Effector memory CD8-positive, alpha-beta T cell (primary cell): ENCODE results near the gene RBM34.
A peak's percentile ranks its signal among the peaks of the same experiment; 100 is the strongest.

ENCODE experiments used
- ATAC-seq: fragments of 150-1000 bp; cut with Tn5 transposase; replicated peaks from 2 replicates; pipeline ENCODE4 v1.10.0; 2021; ENCODE audit warnings: mild to moderate bottlenecking, moderate library complexity
- DNase-seq, 3 experiments: peaks; one replicate each; pipeline ENCODE4 v3.0.0; 2021
- H3K27ac Mint-ChIP-seq, 2 donors: one replicate each; pipeline ENCODE4 v1.8.0; 2022; ENCODE audit warnings: mild to moderate bottlenecking in 2 of 2, mixed read lengths in 2 of 2, moderate library complexity in 2 of 2
- H3K27me3 Mint-ChIP-seq, 2 donors: one replicate each; pipeline ENCODE4 v1.8.0; 2022; ENCODE audit warnings: mixed read lengths in 2 of 2
- H3K36me3 Mint-ChIP-seq: one replicate; pipeline ENCODE4 v1.8.0; 2022; ENCODE audit warnings: mild to moderate bottlenecking, moderate library complexity, mixed read lengths; ENCODE audit not compliant: insufficient read depth
- H3K4me1 Mint-ChIP-seq, 2 donors: one replicate each; pipeline ENCODE4 v1.8.0; 2022; ENCODE audit warnings: low read depth in 2 of 2, mixed read lengths in 2 of 2
- H3K4me3 Mint-ChIP-seq, 2 donors: one replicate each; pipeline ENCODE4 v1.8.0; 2022; ENCODE audit warnings: mild to moderate bottlenecking in 2 of 2, mixed read lengths in 2 of 2, moderate library complexity in 2 of 2
- H3K9me3 Mint-ChIP-seq, 2 donors: one replicate each; pipeline ENCODE4 v1.8.0; 2022; ENCODE audit warnings: mixed read lengths in 2 of 2

The RBM34 gene

GRCh38 chr1:235145639-235146038 is 15.4 kb downstream of the RBM34 start:
- H3K36me3 Mint-ChIP-seq = peaks cover 91% of the 10 kb centered on the region
- no peak overlapping the region for H3K4me3 Mint-ChIP-seq
- no peaks in the 10 kb centered on the region for H3K27me3 Mint-ChIP-seq
- ATAC-seq (no peak), DNase-seq (no peak)
- peak overlapping the region in 1 of 2 donors; percentile 63 for H3K27ac Mint-ChIP-seq
- H3K4me1 Mint-ChIP-seq = peaks cover 8 to 17% of the 10 kb centered on the region in 2 donors
- H3K9me3 Mint-ChIP-seq = no peaks in the 10 kb centered on the region

GRCh38 chr1:235142991-235143390 is 18.1 kb downstream of the RBM34 start:
- ATAC-seq = no peak
- no peak overlapping the region for H3K4me3 Mint-ChIP-seq
- H3K9me3 Mint-ChIP-seq = no peaks in the 10 kb centered on the region
- DNase-seq = no peak
- peaks cover 85% of the 10 kb centered on the region for H3K36me3 Mint-ChIP-seq
- H3K27me3 Mint-ChIP-seq = no peaks in the 10 kb centered on the region
- no peak overlapping the region for H3K27ac Mint-ChIP-seq
- H3K4me1 Mint-ChIP-seq = peaks cover 9 to 20% of the 10 kb centered on the region in 2 donors

- no peak for DNase-seq
- Mint-ChIP-seq H3K4me3 (no peak overlapping the region), H3K27me3 (no peaks in the 10 kb centered on the region), H3K27ac (peak overlapping the region; percentile 47 to 67), H3K4me1 (peaks cover 9 to 24% of the 10 kb centered on the region in 2 donors), H3K36me3 (peaks cover 85% of the 10 kb centered on the region), H3K9me3 (no peaks in the 10 kb centered on the region)
- no peak for ATAC-seq
Observed at GRCh38 chr1:235139315-235139714, 21.7 kb downstream of the RBM34 start.

GRCh38 chr1:235138821-235139220 is 22.2 kb downstream of the RBM34 start:
- peaks cover 7 to 21% of the 10 kb centered on the region in 2 donors for H3K4me1 Mint-ChIP-seq
- H3K36me3 Mint-ChIP-seq = peaks cover 85% of the 10 kb centered on the region
- ATAC-seq (no peak), DNase-seq (no peak)
- H3K9me3 Mint-ChIP-seq = no peaks in the 10 kb centered on the region
- peak overlapping the region; percentile 47 to 67 for H3K27ac Mint-ChIP-seq
- H3K4me3 Mint-ChIP-seq = no peak overlapping the region
- no peaks in the 10 kb centered on the region for H3K27me3 Mint-ChIP-seq

- H3K4me3 Mint-ChIP-seq = no peak overlapping the region
- no peaks in the 10 kb centered on the region for H3K9me3 Mint-ChIP-seq
- peaks cover 78% of the 10 kb centered on the region for H3K36me3 Mint-ChIP-seq
- no peaks in the 10 kb centered on the region for H3K27me3 Mint-ChIP-seq
- peaks cover 7 to 15% of the 10 kb centered on the region in 2 donors for H3K4me1 Mint-ChIP-seq
- H3K27ac Mint-ChIP-seq = peak overlapping the region in 1 of 2 donors; percentile 88
- DNase-seq (no peak), ATAC-seq (no peak)
Observed at GRCh38 chr1:235136111-235136510, 24.9 kb downstream of the RBM34 start.

GRCh38 chr1:235134171-235134570 is 26.9 kb downstream of the RBM34 start:
- Mint-ChIP-seq H3K9me3 (no peaks in the 10 kb centered on the region), H3K27me3 (no peaks in the 10 kb centered on the region), H3K27ac (no peak overlapping the region), H3K36me3 (peaks cover 77% of the 10 kb centered on the region), H3K4me3 (no peak overlapping the region), H3K4me1 (peaks cover 4 to 12% of the 10 kb centered on the region in 2 donors)
- DNase-seq (no peak), ATAC-seq (no peak)

GRCh38 chr1:235133086-235133485 is 28.0 kb downstream of the RBM34 start:
- no peak overlapping the region for H3K4me3 Mint-ChIP-seq
- no peaks in the 10 kb centered on the region for H3K27me3 Mint-ChIP-seq
- ATAC-seq (no peak), DNase-seq (no peak)
- peaks cover 4 to 8% of the 10 kb centered on the region in 2 donors for H3K4me1 Mint-ChIP-seq
- H3K9me3 Mint-ChIP-seq = no peaks in the 10 kb centered on the region
- peaks cover 77% of the 10 kb centered on the region for H3K36me3 Mint-ChIP-seq
- H3K27ac Mint-ChIP-seq = peak overlapping the region in 1 of 2 donors; percentile 49

GRCh38 chr1:235131961-235132360 is 29.1 kb downstream of the RBM34 start:
- no peaks in the 10 kb centered on the region for H3K27me3 Mint-ChIP-seq
- ATAC-seq = no peak
- H3K27ac Mint-ChIP-seq = peak overlapping the region; percentile 41 to 53
- H3K36me3 Mint-ChIP-seq = peaks cover 75% of the 10 kb centered on the region
- no peak overlapping the region for H3K4me3 Mint-ChIP-seq
- H3K9me3 Mint-ChIP-seq = no peaks in the 10 kb centered on the region
- peaks cover 15 to 18% of the 10 kb centered on the region in 2 donors for H3K4me1 Mint-ChIP-seq
- DNase-seq = no peak

GRCh38 chr1:235130766-235131270 is 30.2 kb downstream of the RBM34 start:
- Mint-ChIP-seq H3K27ac (peak overlapping the region in 1 of 2 donors; percentile 53), H3K4me3 (no peak overlapping the region), H3K4me1 (peaks cover 23 to 27% of the 10 kb centered on the region in 2 donors), H3K27me3 (no peaks in the 10 kb centered on the region), H3K9me3 (no peaks in the 10 kb centered on the region), H3K36me3 (peaks cover 72% of the 10 kb centered on the region)
- no peak for DNase-seq
- no peak for ATAC-seq

GRCh38 chr1:235129774-235130570 is 31.1 kb downstream of the RBM34 start:
- DNase-seq (no peak), ATAC-seq (no peak)
- no peaks in the 10 kb centered on the region for H3K27me3 Mint-ChIP-seq
- H3K4me3 Mint-ChIP-seq = peak overlapping the region; percentile 29 to 100
- H3K9me3 Mint-ChIP-seq = no peaks in the 10 kb centered on the region
- H3K4me1 Mint-ChIP-seq = peaks cover 25 to 28% of the 10 kb centered on the region in 2 donors
- peak overlapping the region; percentile 97 to 98 for H3K27ac Mint-ChIP-seq
- H3K36me3 Mint-ChIP-seq = peaks cover 71% of the 10 kb centered on the region

GRCh38 chr1:235128456-235129328 is 32.4 kb downstream of the RBM34 start, which contains the start of gene TOMM20:
Gene TOMM20, minus strand, starts transcription at chr1:235128837. Its CDS starts 122 bp downstream, at chr1:235128715.
- H3K4me1 Mint-ChIP-seq = peaks cover 33% of the 10 kb centered on the region in 2 donors
- peak; percentile 89 for ATAC-seq
- no peaks in the 10 kb centered on the region for H3K9me3 Mint-ChIP-seq
- H3K4me3 Mint-ChIP-seq = peak within 1 kb of the TSS; percentile 94 to 100
- peak within 1 kb of the TSS; percentile 97 to 98 for H3K27ac Mint-ChIP-seq
- H3K36me3 Mint-ChIP-seq = peaks cover 59% of the 10 kb centered on the region
- peak; percentile 89 to 92 (median 89) for DNase-seq
- no peaks in the 10 kb centered on the region for H3K27me3 Mint-ChIP-seq

- Mint-ChIP-seq H3K27ac (peak overlapping the region; percentile 97 to 98), H3K9me3 (no peaks in the 10 kb centered on the region), H3K36me3 (peaks cover 55% of the 10 kb centered on the region), H3K4me1 (peaks cover 39 to 41% of the 10 kb centered on the region in 2 donors), H3K27me3 (no peaks in the 10 kb centered on the region), H3K4me3 (peak overlapping the region; percentile 94 to 100)
- peak in 2 of 3 experiments; percentile 3 to 23 for DNase-seq
- ATAC-seq = peak; percentile 14
Observed at GRCh38 chr1:235127732-235128455, 33.2 kb downstream of the RBM34 start.

- peak overlapping the region; percentile 94 to 100 for H3K4me3 Mint-ChIP-seq
- peaks cover 52% of the 10 kb centered on the region for H3K36me3 Mint-ChIP-seq
- no peaks in the 10 kb centered on the region for H3K9me3 Mint-ChIP-seq
- H3K27me3 Mint-ChIP-seq = no peaks in the 10 kb centered on the region
- H3K27ac Mint-ChIP-seq = peak overlapping the region; percentile 97 to 98
- no peak for ATAC-seq
- peaks cover 42 to 48% of the 10 kb centered on the region in 2 donors for H3K4me1 Mint-ChIP-seq
- no peak for DNase-seq
Observed at GRCh38 chr1:235127203-235127602, 33.8 kb downstream of the RBM34 start.
